B cell (primary cell): ENCODE measurements around the gene HOXB6. TPM values are rescaled to one million over a fixed set of nuclear protein-coding genes. Genes with fewer than 3 reads are reported as not detected.

Experiments used
- ATAC-seq: fragments of 200-7000 bp; cut with Tn5 transposase; one replicate; pipeline ENCODE4 v1.10.0; 2021; ENCODE audit warnings: low read depth, mild to moderate bottlenecking, moderate number of reproducible peaks, moderate library complexity
- CTCF ChIA-PET: fragments of 350-600 bp; sonication (Branson Sonifier 250); formaldehyde crosslinking; loops from one replicate; lab custom pipeline; 2021; ENCODE audit warnings: antibody characterized with exemption, inconsistent platforms; lab: Charles Lee
- POLR2A ChIA-PET: fragments of 350-600 bp; sonication (Branson Sonifier 250); formaldehyde crosslinking; loops from one replicate; lab custom pipeline; 2021; ENCODE audit warnings: antibody characterized with exemption; lab: Charles Lee
- DNase-seq: peaks from one replicate; pipeline ENCODE4 v3.0.0; 2013
- H2AFZ ChIP-seq: 2 replicates; pipeline ENCODE4 v1.6.1; 2012; ENCODE audit warnings: mild to moderate bottlenecking, low read depth, low read length; ENCODE audit not compliant: insufficient read depth, poor library complexity, severe bottlenecking
- H3K27ac ChIP-seq, 2 donors: 1 replicate in 1 of 2; 2 replicates in 1 of 2; pipeline ENCODE4 v1.5.1; 2012 to 2013; ENCODE audit warnings: low read length in 2 of 2, mild to moderate bottlenecking in 2 of 2, moderate library complexity in 1 of 2
- H3K27me3 ChIP-seq, 4 experiments: fragments of 200-600 bp in 1 of 4; sonication (generic) in 1 of 4; replicated peaks in 1 of 4; 1 replicate in 2 of 4; 2 replicates in 2 of 4; pipeline versions ENCODE4 v1.6.1 to v1.7.0; 2013 to 2016; ENCODE audit warnings: low read length in 3 of 4, mild to moderate bottlenecking in 2 of 4, mixed read lengths in 1 of 4, moderate library complexity in 1 of 4; ENCODE audit not compliant: insufficient read depth in 4 of 4, control insufficient read depth in 3 of 4; ENCODE audit errors: control extremely low read depth in 1 of 4
- H3K36me3 ChIP-seq, 2 experiments: replicated peaks in 1 of 2; 1 replicate in 1 of 2; 2 replicates in 1 of 2; pipeline versions ENCODE4 v1.6.1 to v1.7.1; 2013; ENCODE audit warnings: low read length in 1 of 2; ENCODE audit not compliant: insufficient read depth in 2 of 2, control insufficient read depth in 1 of 2; ENCODE audit errors: control extremely low read depth in 1 of 2, extremely low read depth in 1 of 2
- H3K4me1 ChIP-seq, 2 donors: fragments of 200-600 bp in 1 of 2; sonication (generic) in 1 of 2; 1 replicate in 1 of 2; 2 replicates in 1 of 2; pipeline versions ENCODE4 v1.5.1 to v1.6.1; 2013 to 2017; ENCODE audit warnings: low read length in 2 of 2; ENCODE audit not compliant: control insufficient read depth in 2 of 2, insufficient read depth in 2 of 2
- H3K4me2 ChIP-seq: replicated peaks from 2 replicates; pipeline ENCODE3; 2012; ENCODE audit warnings: mild to moderate bottlenecking, low read depth, low read length; ENCODE audit not compliant: poor library complexity, severe bottlenecking
- H3K4me3 ChIP-seq, 5 experiments: fragments of 200-600 bp in 1 of 5; sonication (generic) in 1 of 5; 1 replicate in 3 of 5; 2 replicates in 2 of 5; pipeline versions ENCODE4 v1.5.1 to v1.7.0; 2011 to 2016; ENCODE audit warnings: low read length in 4 of 5, mild to moderate bottlenecking in 4 of 5, low read depth in 2 of 5, control low read depth in 1 of 5, moderate library complexity in 1 of 5; ENCODE audit not compliant: insufficient read depth in 1 of 5; ENCODE audit errors: control extremely low read depth in 1 of 5, extremely low read depth in 1 of 5
- H3K79me2 ChIP-seq: fragments of 200-600 bp; sonication (generic); one replicate; pipeline ENCODE4 v1.6.0; 2016; ENCODE audit warnings: low read length; ENCODE audit not compliant: control insufficient read depth, insufficient read depth
- H3K9ac ChIP-seq: fragments of 200-600 bp; sonication (generic); 2 replicates; pipeline ENCODE4 v1.6.1; 2017; ENCODE audit warnings: mild to moderate bottlenecking, low read length, moderate library complexity
- H3K9me3 ChIP-seq, 3 donors: one replicate each; pipeline versions ENCODE4 v1.6.1 to v1.7.1; 2013; ENCODE audit warnings: low read length in 2 of 3; ENCODE audit not compliant: control insufficient read depth in 2 of 3, insufficient read depth in 1 of 3; ENCODE audit errors: control extremely low read depth in 1 of 3
- H4K20me1 ChIP-seq: 2 replicates; pipeline ENCODE4 v1.6.0; 2012; ENCODE audit warnings: mild to moderate bottlenecking, low read length; ENCODE audit not compliant: insufficient read depth, control insufficient read depth, poor library complexity, severe bottlenecking
- H3K27ac Mint-ChIP-seq: one replicate; pipeline ENCODE4 v1.8.0; 2021; ENCODE audit warnings: mixed read lengths
- H3K27me3 Mint-ChIP-seq: one replicate; pipeline ENCODE4 v1.8.0; 2021; ENCODE audit warnings: mixed read lengths
- H3K4me1 Mint-ChIP-seq: one replicate; pipeline ENCODE4 v1.8.0; 2021; ENCODE audit warnings: mixed read lengths
- H3K4me3 Mint-ChIP-seq: one replicate; pipeline ENCODE4 v1.8.0; 2021; ENCODE audit warnings: mixed read lengths
- H3K9me3 Mint-ChIP-seq: one replicate; pipeline ENCODE4 v1.8.0; 2022; ENCODE audit warnings: mixed read lengths; ENCODE audit not compliant: insufficient read depth
- EZH2 ChIP-seq: IDR thresholded peaks from 2 replicates; pipeline ENCODE4 v1.6.1; 2012; ENCODE audit warnings: borderline replicate concordance, low read depth, mild to moderate bottlenecking, moderate library complexity, low read length; ENCODE audit not compliant: insufficient read depth, poor library complexity, severe bottlenecking
- WGBS: methylation state at CpG from one replicate; pipeline ENCODE4 v1.1.5; 2013; ENCODE audit warnings: missing lambda C conversion rate; ENCODE audit not compliant: insufficient coverage; 5-methylcytosine and 5-hydroxymethylcytosine counted together
- intact Hi-C: fragments of 100-400 bp; cut with micrococcal nuclease; formaldehyde crosslinking; loops from one replicate; pipeline ENCODE4 v1.10.0; 2022
- polyA plus RNA-seq: library from polyadenylated mRNA; depleted of rRNA; stranded (reverse); fragments of >200 nt; gene quantifications from 2 replicates; pipeline ENCODE4 v1.2.3, GENCODE V29; 2012
- total RNA-seq, 2 donors: library from RNA; stranded (reverse); fragments of 120-200 nt in 1 of 2; gene quantifications; 1 replicate in 1 of 2; 2 replicates in 1 of 2; pipeline versions ENCODE4 v1.2.3 to v1.2.4, GENCODE V29; 2013 to 2022
- TF ChIP-seq, protein P1 (sequence below): fragments of 200-600 bp; IDR thresholded peaks from one replicate; pipeline ENCODE4 v1.8.0; 2022; ENCODE audit warnings: antibody characterized with exemption, mild to moderate bottlenecking

Gene HOXB6
- total and polyA plus RNA-seq, 2 donors (not counting 1 experiment from before 2014, with no cell fraction given), result 0.10 TPM; not detected in 1

DNA sequence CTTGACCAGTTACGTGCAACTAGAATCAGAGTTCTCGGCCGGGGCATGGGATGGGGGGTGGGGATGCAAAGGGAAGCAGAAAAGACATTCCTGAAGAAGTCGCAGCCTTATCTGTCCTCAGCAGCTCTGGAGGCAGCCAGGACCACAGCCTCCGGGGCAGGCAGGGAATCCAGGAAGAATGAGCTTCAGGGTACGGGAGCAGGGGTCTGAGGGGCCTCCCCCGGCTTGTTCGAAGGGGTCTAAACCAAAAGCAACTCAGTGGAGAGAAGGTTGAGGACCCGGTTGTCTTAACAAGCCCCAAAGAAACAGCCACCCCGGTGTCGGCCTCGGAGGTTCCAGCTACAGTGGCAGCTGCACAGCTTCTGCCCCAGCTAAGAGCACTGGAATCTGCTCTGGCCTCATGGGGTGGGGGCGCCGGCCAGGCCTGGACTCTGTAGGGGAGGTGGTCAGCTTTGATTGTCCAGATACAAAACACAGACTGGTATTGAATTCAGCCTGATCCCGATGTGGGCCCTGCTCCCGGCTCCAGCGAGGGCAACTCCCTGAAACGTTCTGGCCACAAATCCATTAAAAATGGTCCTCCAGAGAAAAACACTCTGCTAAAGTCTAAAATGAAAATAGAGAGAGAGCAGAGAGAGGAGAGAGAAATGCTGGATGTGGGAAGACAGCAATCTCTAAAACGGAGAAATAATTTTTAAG is 34.3 kb downstream of the HOXB6 start:
- ChIA-PET POLR2A (no interaction called here), CTCF (interaction anchor here (0.9 kb wide), 1 partner anchor 234 kb away, joined by 4 read pairs; no protein-coding TSS in a partner anchor)
- no peak for TF ChIP-seq EZH2
- TF ChIP-seq, protein P1, sequence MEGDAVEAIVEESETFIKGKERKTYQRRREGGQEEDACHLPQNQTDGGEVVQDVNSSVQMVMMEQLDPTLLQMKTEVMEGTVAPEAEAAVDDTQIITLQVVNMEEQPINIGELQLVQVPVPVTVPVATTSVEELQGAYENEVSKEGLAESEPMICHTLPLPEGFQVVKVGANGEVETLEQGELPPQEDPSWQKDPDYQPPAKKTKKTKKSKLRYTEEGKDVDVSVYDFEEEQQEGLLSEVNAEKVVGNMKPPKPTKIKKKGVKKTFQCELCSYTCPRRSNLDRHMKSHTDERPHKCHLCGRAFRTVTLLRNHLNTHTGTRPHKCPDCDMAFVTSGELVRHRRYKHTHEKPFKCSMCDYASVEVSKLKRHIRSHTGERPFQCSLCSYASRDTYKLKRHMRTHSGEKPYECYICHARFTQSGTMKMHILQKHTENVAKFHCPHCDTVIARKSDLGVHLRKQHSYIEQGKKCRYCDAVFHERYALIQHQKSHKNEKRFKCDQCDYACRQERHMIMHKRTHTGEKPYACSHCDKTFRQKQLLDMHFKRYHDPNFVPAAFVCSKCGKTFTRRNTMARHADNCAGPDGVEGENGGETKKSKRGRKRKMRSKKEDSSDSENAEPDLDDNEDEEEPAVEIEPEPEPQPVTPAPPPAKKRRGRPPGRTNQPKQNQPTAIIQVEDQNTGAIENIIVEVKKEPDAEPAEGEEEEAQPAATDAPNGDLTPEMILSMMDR, result no peak
- no peak overlapping the region for H3K4me3 Mint-ChIP-seq
- H3K27ac Mint-ChIP-seq, result no peak overlapping the region
- intact Hi-C loops, result no loop called here
- Histone ChIP-seq H3K4me1 (peaks cover 5 to 8% of the 10 kb centered on the region in 2 donors), H3K4me3 (no peak overlapping the region), H3K4me2 (no peak overlapping the region), H4K20me1 (no peaks in the 10 kb centered on the region), H3K79me2 (no peaks in the 10 kb centered on the region), H3K27me3 (peaks cover 0 to 47% (median 22%) of the 10 kb centered on the region in 4 experiments), H3K36me3 (no peaks in the 10 kb centered on the region), H3K9ac (no peak overlapping the region), H2AFZ (no peak overlapping the region), H3K9me3 (peaks cover 0 to 6% (median 0%) of the 10 kb centered on the region in 3 donors), H3K27ac (no peak overlapping the region)
- peaks cover 18% of the 10 kb centered on the region for H3K27me3 Mint-ChIP-seq
- DNase-seq (no peak), ATAC-seq (no peak)
- no peaks in the 10 kb centered on the region for H3K9me3 Mint-ChIP-seq
- 67% methylated on average over 12 of the region's 19 CpGs for WGBS
- peaks cover 8% of the 10 kb centered on the region for H3K4me1 Mint-ChIP-seq

DNA sequence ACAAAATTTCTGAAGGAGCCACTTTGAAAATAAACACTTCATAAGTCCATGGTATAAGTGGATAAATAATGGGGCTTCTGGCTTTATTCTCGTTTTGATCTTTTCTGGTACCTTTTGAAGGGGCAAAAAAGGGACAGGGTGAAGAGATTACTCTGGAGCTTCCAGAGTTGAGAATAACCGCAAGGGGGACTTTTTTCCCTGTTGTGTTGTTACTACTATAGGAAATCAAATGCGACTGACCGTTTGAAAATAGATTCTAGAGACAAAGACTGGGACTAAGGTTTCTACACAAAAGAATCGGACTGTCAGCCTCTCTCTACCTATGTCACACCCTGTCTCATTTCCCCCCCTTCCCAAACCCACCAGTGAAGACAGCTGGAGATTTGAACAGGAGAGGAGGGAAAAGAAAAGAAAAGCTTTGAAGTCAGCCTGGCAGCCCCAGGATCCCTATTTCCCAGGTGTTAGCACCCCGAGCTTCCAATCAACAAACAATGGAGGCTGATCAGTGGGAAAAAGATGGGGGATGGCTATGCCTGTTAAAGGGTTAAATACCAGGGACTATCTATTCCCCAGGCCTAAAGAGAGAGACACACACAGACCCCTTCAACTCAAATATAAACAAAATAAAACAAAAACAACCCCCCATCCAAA is 35.0 kb downstream of the HOXB6 start:
- Histone ChIP-seq H3K4me3 (no peak overlapping the region), H3K27ac (no peak overlapping the region), H4K20me1 (no peaks in the 10 kb centered on the region), H2AFZ (no peak overlapping the region), H3K4me2 (no peak overlapping the region), H3K36me3 (no peaks in the 10 kb centered on the region), H3K79me2 (no peaks in the 10 kb centered on the region), H3K9ac (no peak overlapping the region), H3K9me3 (peaks cover 0 to 6% (median 0%) of the 10 kb centered on the region in 3 donors), H3K4me1 (peaks cover 5 to 8% of the 10 kb centered on the region in 2 donors), H3K27me3 (peaks cover 0 to 53% (median 23%) of the 10 kb centered on the region in 4 experiments)
- Mint-ChIP-seq H3K27me3 (peaks cover 20% of the 10 kb centered on the region), H3K9me3 (no peaks in the 10 kb centered on the region), H3K27ac (no peak overlapping the region), H3K4me3 (no peak overlapping the region), H3K4me1 (peaks cover 6% of the 10 kb centered on the region)
- TF ChIP-seq, protein P1, result no peak
- no peak for TF ChIP-seq EZH2
- WGBS, result 100% methylated on average over 1 of the region's 6 CpGs
- ATAC-seq (no peak), DNase-seq (no peak)
- intact Hi-C loops, result no loop called here
- CTCF ChIA-PET, result interaction anchor here (0.6 to 0.9 kb wide), 2 partner anchors 22 to 234 kb away, joined by 4 to 5 read pairs; no protein-coding TSS in a partner anchor
- POLR2A ChIA-PET, result no interaction called here
